A549 (cell line): ENCODE measurements around the gene CCR3. TPM values are rescaled to one million over a fixed set of nuclear protein-coding genes. Genes with fewer than 3 reads are reported as not detected.

Source experiments
- ATAC-seq, 2 experiments: fragments of 200-7000 bp in 1 of 2; fragments of >200 bp in 1 of 2; cut with Nextera tagmentation in 1 of 2; cut with Tn5 transposase in 1 of 2; 3 replicates each; pipeline versions ENCODE4 v1.8.0 to v1.9.1; 2018 to 2020; ENCODE audit warnings: mild to moderate bottlenecking in 1 of 2, moderate library complexity in 1 of 2
- CTCF ChIA-PET: fragments of 300-600 bp; sonication (Branson Sonifier 250); formaldehyde crosslinking; extraction: SDS; loops from one replicate; lab custom pipeline; 2021; ENCODE audit warnings: antibody characterized with exemption, inconsistent platforms; lab: Yijun Ruan, JAX
- POLR2A ChIA-PET: fragments of 350-600 bp; formaldehyde crosslinking; extraction: SDS; loops from one replicate; lab custom pipeline; 2021; ENCODE audit warnings: antibody characterized with exemption, inconsistent platforms; lab: Yijun Ruan, JAX
- DNase-seq, 2 experiments: peaks; one replicate each; pipeline versions ENCODE4 v3.0.0 to v3.0.0-alpha.2; 2011 to 2016; ENCODE audit warnings: low read depth in 1 of 2, low spot score in 1 of 2
- FAIRE-seq: peaks from 2 replicates; lab custom pipeline; 2011; peaks lifted over from hg19 to GRCh38; lab: Jason Lieb, UNC
- H3K27ac ChIP-seq, 2 experiments: fragments of >200 bp; sonication (Bioruptor Twin); formaldehyde crosslinking; 3 replicates each; pipeline ENCODE4 v1.5.1; 2016 to 2017
- H3K4me1 ChIP-seq: fragments of >200 bp; sonication (Bioruptor Twin); formaldehyde crosslinking; 3 replicates; pipeline ENCODE4 v1.6.1; 2016
- H3K4me2 ChIP-seq: fragments of >200 bp; sonication (Bioruptor Twin); formaldehyde crosslinking; 3 replicates; pipeline ENCODE4 v1.6.1; 2016
- H3K4me3 ChIP-seq: fragments of >200 bp; sonication (Bioruptor Twin); formaldehyde crosslinking; 3 replicates; pipeline ENCODE4 v1.5.1; 2016
- H3K9me3 ChIP-seq: fragments of >200 bp; sonication (Bioruptor Twin); formaldehyde crosslinking; 3 replicates; pipeline ENCODE4 v1.6.1; 2016
- BHLHE40 ChIP-seq: IDR thresholded peaks from 2 replicates; pipeline ENCODE4 v1.6.1; 2012; ENCODE audit warnings: low read depth, low read length, inconsistent platforms
- CBX8 ChIP-seq: fragments of 200-600 bp; sonication (generic); IDR thresholded peaks from 2 replicates; pipeline ENCODE4 v1.6.1; 2016
- CHD2 ChIP-seq: fragments of 150-350 bp; IDR thresholded peaks from 2 replicates; pipeline ENCODE4 v1.6.1; 2014; ENCODE audit warnings: low read length; ENCODE audit not compliant: partially characterized antibody
- E2F6 ChIP-seq: IDR thresholded peaks from 2 replicates; pipeline ENCODE4 v1.6.1; 2012; ENCODE audit warnings: low read depth, borderline replicate concordance
- EP300 ChIP-seq, 2 experiments: fragments of >200 bp; sonication (Bioruptor Twin); formaldehyde crosslinking; IDR thresholded peaks; 2 replicates in 1 of 2; 3 replicates in 1 of 2; pipeline ENCODE4 v1.6.1; 2016 to 2017
- FOSB ChIP-seq: fragments of 250-450 bp; sonication (Bioruptor Pico); IDR thresholded peaks from 2 replicates; pipeline ENCODE4 v1.5.0; 2020; ENCODE audit warnings: mild to moderate bottlenecking, moderate library complexity
- HES2 ChIP-seq: fragments of >200 bp; sonication (Bioruptor Twin); formaldehyde crosslinking; IDR thresholded peaks from 2 replicates; pipeline ENCODE4 v1.6.1; 2016
- HOXA7 ChIP-seq: fragments of 250-450 bp; sonication (Bioruptor Pico); IDR thresholded peaks from 2 replicates; pipeline ENCODE4 v1.5.0; 2020; ENCODE audit warnings: mild to moderate bottlenecking, moderate library complexity
- JUNB ChIP-seq: fragments of >200 bp; sonication (Bioruptor Twin); formaldehyde crosslinking; IDR thresholded peaks from 2 replicates; pipeline ENCODE4 v1.6.1; 2016
- MAX ChIP-seq: IDR thresholded peaks from 2 replicates; pipeline ENCODE4 v1.6.1; 2012
- NPAS2 ChIP-seq: fragments of 250-450 bp; sonication (Bioruptor Pico); IDR thresholded peaks from 2 replicates; pipeline ENCODE4 v1.8.0; 2022; ENCODE audit warnings: mild to moderate bottlenecking, moderate library complexity, borderline replicate concordance
- PBX3 ChIP-seq: IDR thresholded peaks from 2 replicates; pipeline ENCODE4 v1.6.1; 2012
- PHF8 ChIP-seq: fragments of 200-600 bp; sonication (generic); IDR thresholded peaks from 2 replicates; pipeline ENCODE4 v1.6.1; 2016; ENCODE audit warnings: low read depth, mild to moderate bottlenecking, antibody characterized with exemption, moderate library complexity, borderline replicate concordance
- POLR2A ChIP-seq: IDR thresholded peaks from 2 replicates; pipeline ENCODE4 v1.6.1; 2012; ENCODE audit warnings: mild to moderate bottlenecking, low read length
- RARB ChIP-seq: fragments of 250-450 bp; sonication (Bioruptor Pico); IDR thresholded peaks from 2 replicates; pipeline ENCODE4 v1.8.0; 2021; ENCODE audit warnings: mild to moderate bottlenecking, moderate library complexity
- RCOR1 ChIP-seq: fragments of 150-350 bp; IDR thresholded peaks from 2 replicates; pipeline ENCODE4 v1.6.1; 2014; ENCODE audit warnings: antibody characterized with exemption, low read length, low read depth
- REST ChIP-seq: fragments of 200-600 bp; sonication (generic); IDR thresholded peaks from 2 replicates; pipeline ENCODE4 v1.6.1; 2016; ENCODE audit warnings: antibody characterized with exemption, mild to moderate bottlenecking, moderate library complexity
- RNF2 ChIP-seq: fragments of 200-600 bp; sonication (generic); IDR thresholded peaks from 2 replicates; pipeline ENCODE4 v1.6.1; 2016; ENCODE audit warnings: low read depth, mild to moderate bottlenecking, antibody characterized with exemption, moderate library complexity, borderline replicate concordance
- WGBS: methylation state at CpG from one replicate; pipeline ENCODE4 v1.1.6; 2017; ENCODE audit errors: missing lambda C conversion rate; 5-methylcytosine and 5-hydroxymethylcytosine counted together
- polyA plus RNA-seq, 4 experiments: library from polyadenylated mRNA; depleted of rRNA in 3 of 4; stranded (reverse); fragments of >200 nt; fragmentation: RNase III in 1 of 4; extraction: RNeasy Plus Mini Kit Qiagen cat#74134 plus additional on column Dnase treatment in 1 of 4; gene quantifications; 2 replicates in 3 of 4; 3 replicates in 1 of 4; pipeline ENCODE4 v1.2.3, GENCODE V29; 2011 to 2017
- TF ChIP-seq, protein P1 (sequence below): fragments of >200 bp; sonication (Bioruptor Twin); formaldehyde crosslinking; IDR thresholded peaks from 3 replicates; pipeline ENCODE4 v1.6.1; 2016

Gene CCR3
- polyA plus RNA-seq, 2 of the 4 experiments (the other 2 are of a cell fraction), result not detected

DNA sequence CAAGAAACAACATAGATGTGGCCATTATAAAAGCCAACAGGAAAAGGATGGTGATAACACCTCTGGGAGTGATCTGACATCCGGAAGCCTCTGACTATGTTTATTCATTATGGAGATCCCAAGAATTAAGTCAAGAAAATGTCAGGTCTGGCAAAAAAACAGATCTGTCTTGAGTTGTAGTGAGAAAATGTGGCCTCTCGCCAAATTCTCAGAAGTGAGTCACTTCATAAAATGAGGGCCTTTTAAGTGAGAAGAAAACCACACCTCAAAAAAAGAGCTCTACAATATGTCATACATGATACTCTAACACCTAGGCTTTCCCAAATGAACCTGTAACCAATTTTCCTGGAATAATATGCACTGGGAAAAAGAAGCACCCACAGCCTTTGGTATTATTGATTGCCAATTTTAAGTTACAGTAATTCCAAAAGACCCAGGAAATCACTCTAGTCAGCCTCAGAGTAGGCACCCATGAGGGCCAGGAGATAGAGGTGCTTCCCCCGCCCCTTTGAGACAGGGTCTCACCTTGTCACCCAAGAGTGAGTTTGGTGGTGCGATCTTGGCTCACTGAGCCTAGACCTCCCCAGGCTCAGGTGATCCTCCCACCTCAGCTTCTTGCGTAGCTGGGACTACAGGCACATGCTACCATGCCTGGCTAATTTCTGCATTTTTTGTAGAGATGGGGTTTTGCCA lies 38.0 kb downstream of the CCR3 start:
- no peak for DNase-seq
- ATAC-seq, result no peak
- CTCF ChIA-PET, result no interaction called here
- Histone ChIP-seq H3K4me2 (no peak overlapping the region), H3K4me3 (no peak overlapping the region), H3K27ac (no peak overlapping the region), H3K4me1 (no peaks in the 10 kb centered on the region), H3K9me3 (no peaks in the 10 kb centered on the region)
- TF ChIP-seq REST (no peak), PBX3 (no peak), MAX (no peak), RCOR1 (no peak), CBX8 (no peak), FOSB (CRISPR knock-in tag) (no peak), POLR2A (no peak)
- 51% methylated on average over 4 of the region's 5 CpGs for WGBS
- POLR2A ChIA-PET, result no interaction called here
- no peak for FAIRE-seq

DNA sequence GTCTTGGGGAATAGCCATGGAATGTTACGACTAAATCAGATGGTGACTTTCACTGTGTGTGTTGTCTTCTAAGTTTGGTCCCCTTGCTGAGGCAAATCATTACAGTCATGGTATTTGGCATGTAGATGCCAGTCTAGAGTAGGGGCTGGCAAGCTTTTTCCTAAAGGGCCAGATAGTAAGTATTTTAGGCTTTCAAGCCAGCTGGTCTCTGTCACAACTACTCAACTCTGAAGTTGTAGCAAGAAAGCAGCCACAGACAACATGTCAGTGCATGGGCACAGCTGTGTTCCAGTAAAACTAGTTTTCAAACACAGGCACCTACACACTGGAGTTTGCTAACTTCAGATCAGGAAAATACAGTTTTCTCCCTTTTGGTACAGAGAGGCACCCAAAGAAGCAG lies 39.3 kb downstream of the CCR3 start:
- Histone ChIP-seq H3K4me2 (no peak overlapping the region), H3K4me1 (no peaks in the 10 kb centered on the region), H3K4me3 (no peak overlapping the region), H3K27ac (no peak overlapping the region), H3K9me3 (no peaks in the 10 kb centered on the region)
- CTCF ChIA-PET, result no interaction called here
- TF ChIP-seq HOXA7 (CRISPR knock-in tag) (no peak), EP300 (IDR thresholded peaks at IDR 0.05) (no peak), JUNB (no peak), BHLHE40 (no peak), RNF2 (no peak), RARB (no peak), NPAS2 (CRISPR knock-in tag) (no peak), E2F6 (no peak)
- TF ChIP-seq, protein P1, sequence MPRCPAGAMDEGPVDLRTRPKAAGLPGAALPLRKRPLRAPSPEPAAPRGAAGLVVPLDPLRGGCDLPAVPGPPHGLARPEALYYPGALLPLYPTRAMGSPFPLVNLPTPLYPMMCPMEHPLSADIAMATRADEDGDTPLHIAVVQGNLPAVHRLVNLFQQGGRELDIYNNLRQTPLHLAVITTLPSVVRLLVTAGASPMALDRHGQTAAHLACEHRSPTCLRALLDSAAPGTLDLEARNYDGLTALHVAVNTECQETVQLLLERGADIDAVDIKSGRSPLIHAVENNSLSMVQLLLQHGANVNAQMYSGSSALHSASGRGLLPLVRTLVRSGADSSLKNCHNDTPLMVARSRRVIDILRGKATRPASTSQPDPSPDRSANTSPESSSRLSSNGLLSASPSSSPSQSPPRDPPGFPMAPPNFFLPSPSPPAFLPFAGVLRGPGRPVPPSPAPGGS, result no peak
- POLR2A ChIA-PET, result no interaction called here
- no peak for ATAC-seq
- no peak for FAIRE-seq
- WGBS, result 50% methylated on average over 1 of the region's 1 CpG
- no peak for DNase-seq

DNA sequence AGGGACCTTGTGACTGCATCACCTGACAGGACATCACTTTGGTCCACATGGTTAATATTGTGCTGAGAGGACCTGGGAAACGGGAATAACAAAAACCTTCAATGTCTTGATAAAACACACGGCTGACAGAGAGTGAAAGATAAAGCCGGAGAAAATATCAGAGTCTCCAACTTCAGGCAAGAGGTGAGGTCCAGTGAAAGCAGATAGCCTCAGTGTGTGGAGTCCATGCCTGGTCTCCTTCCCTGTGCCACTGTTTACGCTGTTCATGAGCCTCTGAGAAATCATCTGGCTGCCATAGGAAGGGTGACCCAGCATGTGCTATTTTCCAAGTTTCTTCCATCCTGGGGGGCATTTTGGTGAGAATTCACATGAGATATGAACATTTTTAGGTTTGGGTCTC lies 39.8 kb downstream of the CCR3 start:
- 31% methylated on average over 4 of the region's 4 CpGs for WGBS
- Histone ChIP-seq H3K27ac (no peak overlapping the region), H3K4me1 (no peaks in the 10 kb centered on the region), H3K4me2 (no peak overlapping the region), H3K4me3 (no peak overlapping the region), H3K9me3 (no peaks in the 10 kb centered on the region)
- POLR2A ChIA-PET, result no interaction called here
- no peak for TF ChIP-seq HES2
- no peak for TF ChIP-seq EP300 (IDR thresholded peaks at IDR 0.05)
- TF ChIP-seq CHD2, result no peak
- TF ChIP-seq PHF8, result no peak
- FAIRE-seq, result no peak
- ATAC-seq, result no peak
- CTCF ChIA-PET, result no interaction called here
- DNase-seq, result no peak
